ENCODE data around the gene CDH4. TPM values are rescaled to one million over a fixed set of nuclear protein-coding genes. Genes with fewer than 3 reads are reported as not detected.

The CDH4 gene
- total RNA-seq, 1 donor from 2014 or later = 3.2 TPM

DNA sequence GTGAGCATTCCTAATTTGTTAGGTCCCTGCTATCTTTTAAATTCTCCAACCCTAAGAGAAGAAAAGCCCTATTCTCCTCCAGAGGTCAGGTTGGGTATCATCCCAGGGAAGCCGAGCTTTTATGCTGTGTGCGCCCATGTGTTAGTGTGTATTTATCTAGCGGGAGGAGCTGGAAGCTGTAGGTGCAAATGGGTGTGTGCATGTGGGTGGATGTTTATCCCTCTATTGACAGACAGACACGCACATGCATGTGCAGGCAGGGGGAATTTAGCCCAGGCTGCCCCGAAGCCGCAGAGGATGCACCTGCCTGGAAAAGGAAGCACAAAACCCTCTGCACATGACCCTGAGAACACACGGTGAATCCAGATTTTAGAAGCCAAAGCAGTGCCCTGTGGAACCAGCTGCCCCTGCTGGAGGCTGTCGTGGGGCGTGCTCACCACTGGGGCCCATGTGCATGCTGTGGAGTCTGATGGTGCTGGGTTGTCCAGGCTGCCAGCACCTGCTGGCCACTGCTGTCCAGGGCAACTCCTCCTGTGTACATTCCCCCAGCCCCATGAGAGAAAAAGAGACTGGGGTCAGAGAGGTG lies 416.1 kb downstream of the CDH4 start:
- H3K27ac ChIP-seq (ENCODE audit: low read depth, low read length) = no peak overlapping the region
- H3K9me3 ChIP-seq (ENCODE audit: insufficient read depth, low read depth, low read length) = no peaks in the 10 kb centered on the region
- no peaks in the 10 kb centered on the region for H3K79me2 ChIP-seq (ENCODE audit: insufficient read depth, low read length)
- TF ChIP-seq, protein P1, sequence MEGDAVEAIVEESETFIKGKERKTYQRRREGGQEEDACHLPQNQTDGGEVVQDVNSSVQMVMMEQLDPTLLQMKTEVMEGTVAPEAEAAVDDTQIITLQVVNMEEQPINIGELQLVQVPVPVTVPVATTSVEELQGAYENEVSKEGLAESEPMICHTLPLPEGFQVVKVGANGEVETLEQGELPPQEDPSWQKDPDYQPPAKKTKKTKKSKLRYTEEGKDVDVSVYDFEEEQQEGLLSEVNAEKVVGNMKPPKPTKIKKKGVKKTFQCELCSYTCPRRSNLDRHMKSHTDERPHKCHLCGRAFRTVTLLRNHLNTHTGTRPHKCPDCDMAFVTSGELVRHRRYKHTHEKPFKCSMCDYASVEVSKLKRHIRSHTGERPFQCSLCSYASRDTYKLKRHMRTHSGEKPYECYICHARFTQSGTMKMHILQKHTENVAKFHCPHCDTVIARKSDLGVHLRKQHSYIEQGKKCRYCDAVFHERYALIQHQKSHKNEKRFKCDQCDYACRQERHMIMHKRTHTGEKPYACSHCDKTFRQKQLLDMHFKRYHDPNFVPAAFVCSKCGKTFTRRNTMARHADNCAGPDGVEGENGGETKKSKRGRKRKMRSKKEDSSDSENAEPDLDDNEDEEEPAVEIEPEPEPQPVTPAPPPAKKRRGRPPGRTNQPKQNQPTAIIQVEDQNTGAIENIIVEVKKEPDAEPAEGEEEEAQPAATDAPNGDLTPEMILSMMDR (IDR thresholded peaks at IDR 0.05; ENCODE audit: insufficient read depth, low read depth, low read length) = no peak
- TF ChIP-seq EZH2 (IDR thresholded peaks at IDR 0.05; ENCODE audit: insufficient read depth, low read length) = no peak
- H3K36me3 ChIP-seq (ENCODE audit: insufficient read depth, low read length) = no peaks in the 10 kb centered on the region
- Mint-ChIP-seq H3K4me3 (ENCODE audit: unreplicated experiment) (no peak overlapping the region), H3K27me3 (ENCODE audit: low read depth, unreplicated experiment) (peaks cover 55% of the 10 kb centered on the region), H3K9me3 (ENCODE audit: unreplicated experiment) (no peaks in the 10 kb centered on the region), H3K36me3 (ENCODE audit: low read depth, unreplicated experiment) (no peaks in the 10 kb centered on the region), H3K4me1 (ENCODE audit: low read depth, unreplicated experiment) (peaks cover 3% of the 10 kb centered on the region), H3K27ac (ENCODE audit: unreplicated experiment) (no peak overlapping the region)
- H4K20me1 ChIP-seq (ENCODE audit: insufficient read depth, low read length) = no peaks in the 10 kb centered on the region
- H3K4me3 ChIP-seq (ENCODE audit: insufficient read depth, low read depth, low read length) = no peak overlapping the region
- no peak overlapping the region for H3K9ac ChIP-seq (ENCODE audit: low read length)
- no peaks in the 10 kb centered on the region for H3K27me3 ChIP-seq (ENCODE audit: insufficient read depth, low read length)
- H2AFZ ChIP-seq (ENCODE audit: low read depth, low read length) = no peak overlapping the region
- H3K4me1 ChIP-seq (ENCODE audit: insufficient read depth, low read length) = no peaks in the 10 kb centered on the region
- H3K4me2 ChIP-seq (ENCODE audit: low read length) = no peak overlapping the region
- DNase-seq (ENCODE audit: low read depth) (no peak), FAIRE-seq (no peak)

DNA sequence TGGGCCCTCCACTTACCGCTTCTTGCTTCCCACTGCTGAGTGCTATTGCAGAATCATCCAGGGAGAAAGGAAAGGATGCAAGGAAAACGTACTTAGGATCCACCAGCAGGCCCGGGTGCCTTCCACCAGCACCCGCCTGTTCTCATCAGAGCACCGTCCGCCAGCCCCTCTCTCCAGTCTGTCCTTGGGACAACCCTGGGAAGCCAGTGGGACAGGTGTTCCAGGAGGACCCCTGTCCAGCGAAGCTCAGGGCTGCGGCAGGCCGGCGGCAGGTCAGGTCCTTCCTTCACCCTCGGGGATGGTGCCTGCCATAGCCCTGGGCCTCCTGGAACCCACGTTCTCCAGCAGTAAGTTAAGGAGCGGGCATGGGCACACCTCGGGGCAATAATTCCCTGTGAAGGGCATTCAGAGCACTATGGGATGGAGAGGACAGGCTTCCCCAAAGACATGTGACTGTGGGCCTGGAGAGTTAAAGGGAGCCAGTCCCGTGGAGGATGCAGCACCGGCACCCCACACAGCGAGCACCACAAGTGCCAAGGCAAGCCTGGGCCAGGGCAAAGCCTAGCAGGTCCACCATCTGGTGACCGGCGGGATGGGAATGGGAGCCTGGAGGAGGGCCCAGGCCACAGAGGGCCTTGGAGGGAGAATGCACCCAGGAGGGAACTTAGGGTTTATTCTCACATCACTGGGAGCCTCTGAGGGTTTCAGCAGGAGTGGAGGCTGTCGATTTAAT lies 416.9 kb downstream of the CDH4 start:
- H3K36me3 Mint-ChIP-seq (ENCODE audit: low read depth, unreplicated experiment) = no peaks in the 10 kb centered on the region
- H3K9ac ChIP-seq (ENCODE audit: low read length) = no peak overlapping the region

More for the DNA sequence above, 416.9 kb downstream of the CDH4 start:
- no peak overlapping the region for H2AFZ ChIP-seq (ENCODE audit: low read depth, low read length)
- H3K27me3 ChIP-seq (ENCODE audit: insufficient read depth, low read length) = no peaks in the 10 kb centered on the region
- H3K4me1 ChIP-seq (ENCODE audit: insufficient read depth, low read length) = no peaks in the 10 kb centered on the region
- H3K9me3 ChIP-seq (ENCODE audit: insufficient read depth, low read depth, low read length) = no peaks in the 10 kb centered on the region
- H3K27me3 Mint-ChIP-seq (ENCODE audit: low read depth, unreplicated experiment) = peaks cover 61% of the 10 kb centered on the region
- no peaks in the 10 kb centered on the region for H3K79me2 ChIP-seq (ENCODE audit: insufficient read depth, low read length)
- H3K27ac ChIP-seq (ENCODE audit: low read depth, low read length) = no peak overlapping the region
- H3K4me1 Mint-ChIP-seq (ENCODE audit: low read depth, unreplicated experiment) = peaks cover 3% of the 10 kb centered on the region
- H3K4me2 ChIP-seq (ENCODE audit: low read length) = no peak overlapping the region
- H3K36me3 ChIP-seq (ENCODE audit: insufficient read depth, low read length) = no peaks in the 10 kb centered on the region
- H3K4me3 ChIP-seq (ENCODE audit: insufficient read depth, low read depth, low read length) = no peak overlapping the region
- no peak overlapping the region for H3K27ac Mint-ChIP-seq (ENCODE audit: unreplicated experiment)
- TF ChIP-seq, protein P1 (IDR thresholded peaks at IDR 0.05; ENCODE audit: insufficient read depth, low read depth, low read length) = no peak
- no peak for TF ChIP-seq EZH2 (IDR thresholded peaks at IDR 0.05; ENCODE audit: insufficient read depth, low read length)
- DNase-seq (ENCODE audit: low read depth) (no peak), FAIRE-seq (no peak)
- H3K9me3 Mint-ChIP-seq (ENCODE audit: unreplicated experiment) = peaks cover 4% of the 10 kb centered on the region
- no peak overlapping the region for H3K4me3 Mint-ChIP-seq (ENCODE audit: unreplicated experiment)
- H4K20me1 ChIP-seq (ENCODE audit: insufficient read depth, low read length) = no peaks in the 10 kb centered on the region

Data from astrocyte (in vitro differentiated cells and primary cell).